KMS-11 (cell line): ENCODE measurements around the gene KCNH8.

ENCODE experiments used
- H2AFZ ChIP-seq: fragments of 200-600 bp; sonication (generic); 2 replicates; pipeline ENCODE4 v1.6.1; 2016; ENCODE audit warnings: antibody characterized with exemption, mixed run types, low read depth
- H3K27ac ChIP-seq: fragments of 200-600 bp; sonication (generic); 2 replicates; pipeline ENCODE4 v1.6.1; 2016; ENCODE audit warnings: mild to moderate bottlenecking, mixed run types
- H3K27me3 ChIP-seq: fragments of 200-600 bp; sonication (generic); 2 replicates; pipeline ENCODE4 v1.6.1; 2017; ENCODE audit warnings: mild to moderate bottlenecking, low read depth, mixed run types, moderate library complexity; ENCODE audit not compliant: insufficient read depth
- H3K36me3 ChIP-seq: fragments of 200-600 bp; sonication (generic); 2 replicates; pipeline ENCODE4 v1.6.1; 2017; ENCODE audit warnings: mild to moderate bottlenecking, mixed run types; ENCODE audit not compliant: insufficient read depth
- H3K4me1 ChIP-seq: fragments of 200-600 bp; sonication (generic); 2 replicates; pipeline ENCODE4 v1.6.1; 2016; ENCODE audit warnings: mild to moderate bottlenecking, low read depth, mixed run types; ENCODE audit not compliant: poor library complexity, severe bottlenecking
- H3K4me2 ChIP-seq: fragments of 200-600 bp; sonication (generic); 2 replicates; pipeline ENCODE4 v1.7.0; 2016; ENCODE audit warnings: mild to moderate bottlenecking, mixed run types
- H3K4me3 ChIP-seq: fragments of 200-600 bp; sonication (generic); IDR thresholded peaks from 2 replicates; pipeline ENCODE4 v1.6.1; 2017; ENCODE audit warnings: low read depth, low read length, mixed read lengths; ENCODE audit not compliant: insufficient read depth
- H3K79me2 ChIP-seq: fragments of 200-600 bp; sonication (generic); 2 replicates; pipeline ENCODE4 v1.6.1; 2016; ENCODE audit warnings: low read depth, mixed run types; ENCODE audit not compliant: insufficient read depth
- H3K9ac ChIP-seq: fragments of 200-600 bp; sonication (generic); 2 replicates; pipeline ENCODE4 v1.6.1; 2016; ENCODE audit warnings: mild to moderate bottlenecking, mixed run types
- H4K20me1 ChIP-seq: fragments of 200-600 bp; sonication (generic); 2 replicates; pipeline ENCODE4 v1.6.1; 2016; ENCODE audit warnings: mild to moderate bottlenecking, mixed run types; ENCODE audit not compliant: insufficient read depth
- TF ChIP-seq, protein P1 (sequence below): fragments of 200-600 bp; sonication (generic); conservative IDR thresholded peaks from 2 replicates; pipeline ENCODE4 v1.6.1; 2017; ENCODE audit warnings: low read depth, mild to moderate bottlenecking, antibody characterized with exemption, low read length, moderate library complexity, mixed read lengths

Gene KCNH8

DNA sequence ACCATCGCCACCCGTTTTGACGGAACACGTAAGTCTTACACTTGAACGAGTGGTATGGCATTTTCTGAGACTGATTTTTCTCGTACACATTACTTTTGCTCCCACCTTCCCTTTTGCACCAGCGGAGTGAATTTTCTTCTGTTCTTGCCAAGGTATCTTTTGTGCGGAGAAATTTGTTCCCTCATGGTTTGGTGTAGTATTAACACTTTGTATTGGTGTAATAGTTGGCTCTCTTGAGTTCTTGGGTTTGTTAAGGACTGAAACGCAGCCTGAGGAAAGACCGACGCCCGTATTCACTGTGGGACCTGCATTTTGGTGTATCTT, 420 bp downstream of the KCNH8 start:
- Histone ChIP-seq H3K4me1 (no peaks in the 10 kb centered on the region), H3K4me2 (no peak overlapping the region), H2AFZ (no peak overlapping the region), H3K9ac (no peak overlapping the region), H3K79me2 (no peaks in the 10 kb centered on the region), H3K4me3 (no peak overlapping the region), H3K27ac (no peak overlapping the region), H3K36me3 (no peaks in the 10 kb centered on the region), H4K20me1 (no peaks in the 10 kb centered on the region), H3K27me3 (no peaks in the 10 kb centered on the region)
- TF ChIP-seq, protein P1, sequence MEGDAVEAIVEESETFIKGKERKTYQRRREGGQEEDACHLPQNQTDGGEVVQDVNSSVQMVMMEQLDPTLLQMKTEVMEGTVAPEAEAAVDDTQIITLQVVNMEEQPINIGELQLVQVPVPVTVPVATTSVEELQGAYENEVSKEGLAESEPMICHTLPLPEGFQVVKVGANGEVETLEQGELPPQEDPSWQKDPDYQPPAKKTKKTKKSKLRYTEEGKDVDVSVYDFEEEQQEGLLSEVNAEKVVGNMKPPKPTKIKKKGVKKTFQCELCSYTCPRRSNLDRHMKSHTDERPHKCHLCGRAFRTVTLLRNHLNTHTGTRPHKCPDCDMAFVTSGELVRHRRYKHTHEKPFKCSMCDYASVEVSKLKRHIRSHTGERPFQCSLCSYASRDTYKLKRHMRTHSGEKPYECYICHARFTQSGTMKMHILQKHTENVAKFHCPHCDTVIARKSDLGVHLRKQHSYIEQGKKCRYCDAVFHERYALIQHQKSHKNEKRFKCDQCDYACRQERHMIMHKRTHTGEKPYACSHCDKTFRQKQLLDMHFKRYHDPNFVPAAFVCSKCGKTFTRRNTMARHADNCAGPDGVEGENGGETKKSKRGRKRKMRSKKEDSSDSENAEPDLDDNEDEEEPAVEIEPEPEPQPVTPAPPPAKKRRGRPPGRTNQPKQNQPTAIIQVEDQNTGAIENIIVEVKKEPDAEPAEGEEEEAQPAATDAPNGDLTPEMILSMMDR = no peak

DNA sequence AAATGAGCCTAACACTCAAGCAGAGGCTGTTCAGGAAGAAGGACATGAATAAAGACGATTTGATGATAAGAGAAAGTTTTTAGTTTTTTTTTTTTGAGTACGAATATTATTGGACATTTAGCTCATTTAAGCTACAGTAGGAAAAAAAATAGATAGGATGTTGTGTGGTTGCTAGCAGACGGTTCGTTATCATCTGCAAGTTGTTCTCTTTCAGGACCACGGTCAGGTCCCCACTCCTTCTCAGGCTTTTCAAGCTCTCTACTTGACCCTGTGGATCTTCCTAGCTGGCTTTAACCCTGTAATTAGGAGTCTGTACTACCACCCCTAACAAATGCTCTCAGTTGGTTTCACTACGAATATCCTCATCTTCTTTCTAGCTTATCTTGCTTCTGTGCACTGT, 1.1 kb downstream of the KCNH8 start:
- no peak overlapping the region for H3K4me3 ChIP-seq
- no peak overlapping the region for H3K27ac ChIP-seq
- no peak overlapping the region for H3K4me2 ChIP-seq
- TF ChIP-seq, protein P1 = no peak
- H3K27me3 ChIP-seq = no peaks in the 10 kb centered on the region
- H3K79me2 ChIP-seq = no peaks in the 10 kb centered on the region
- H4K20me1 ChIP-seq = no peaks in the 10 kb centered on the region
- H2AFZ ChIP-seq = no peak overlapping the region
- H3K36me3 ChIP-seq = no peaks in the 10 kb centered on the region
- no peaks in the 10 kb centered on the region for H3K4me1 ChIP-seq
- H3K9ac ChIP-seq = no peak overlapping the region

DNA sequence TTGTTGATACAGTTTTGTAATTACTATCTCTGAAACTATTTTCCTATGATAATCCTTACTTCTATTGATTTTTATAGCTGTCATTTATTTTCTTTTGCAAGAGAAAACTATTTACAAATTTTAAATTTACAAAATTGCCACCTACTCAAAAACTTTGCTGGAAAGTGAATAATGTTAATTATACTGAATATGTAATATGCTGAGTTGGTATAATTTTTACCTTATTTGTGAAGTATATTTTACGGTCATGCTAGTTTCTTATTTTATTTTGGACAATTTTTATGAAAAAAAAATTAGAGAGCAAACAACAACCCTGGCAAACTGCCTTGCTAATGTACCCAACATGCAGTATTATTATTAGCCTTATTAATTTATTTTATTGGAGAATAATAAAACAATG, 2.9 kb downstream of the KCNH8 start:
- H3K27ac ChIP-seq = no peak overlapping the region
- no peaks in the 10 kb centered on the region for H3K36me3 ChIP-seq
- no peak overlapping the region for H3K4me2 ChIP-seq
- no peak overlapping the region for H2AFZ ChIP-seq
- TF ChIP-seq, protein P1 = no peak
- no peaks in the 10 kb centered on the region for H4K20me1 ChIP-seq
- H3K79me2 ChIP-seq = no peaks in the 10 kb centered on the region
- H3K9ac ChIP-seq = no peak overlapping the region
- no peak overlapping the region for H3K4me3 ChIP-seq
- H3K27me3 ChIP-seq = no peaks in the 10 kb centered on the region
- no peaks in the 10 kb centered on the region for H3K4me1 ChIP-seq

DNA sequence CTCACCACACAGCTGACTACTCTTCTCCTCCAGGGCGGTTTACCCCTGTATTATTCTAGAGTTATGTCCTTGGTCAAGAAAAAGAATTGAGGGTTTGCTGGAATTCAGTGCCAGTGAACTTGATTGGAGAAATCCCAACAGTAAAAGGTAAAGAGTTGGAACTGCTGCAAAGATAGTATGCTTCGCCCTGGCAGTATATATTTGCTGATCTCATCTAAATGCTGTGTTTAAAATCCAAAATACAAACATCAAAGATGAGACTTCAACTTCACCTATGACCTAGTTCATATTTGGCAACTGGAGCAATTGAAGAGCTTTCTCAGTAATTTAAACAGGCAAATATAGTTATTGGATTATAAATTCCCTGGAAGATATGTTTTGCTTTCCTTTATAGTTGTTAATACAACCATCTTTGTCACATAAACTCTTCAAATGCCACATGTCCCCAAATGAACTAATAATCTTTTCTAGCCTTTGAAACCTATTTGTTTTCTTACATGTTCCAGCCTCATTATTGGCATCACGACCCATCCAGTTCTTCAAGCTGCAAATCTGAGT, 6.5 kb downstream of the KCNH8 start:
- no peaks in the 10 kb centered on the region for H3K36me3 ChIP-seq
- H3K4me3 ChIP-seq = no peak overlapping the region
- no peak overlapping the region for H3K27ac ChIP-seq
- H4K20me1 ChIP-seq = no peaks in the 10 kb centered on the region
- no peak overlapping the region for H3K4me2 ChIP-seq
- H3K9ac ChIP-seq = no peak overlapping the region
- no peaks in the 10 kb centered on the region for H3K4me1 ChIP-seq
- TF ChIP-seq, protein P1 = no peak
- no peak overlapping the region for H2AFZ ChIP-seq
- no peaks in the 10 kb centered on the region for H3K27me3 ChIP-seq
- no peaks in the 10 kb centered on the region for H3K79me2 ChIP-seq
